B cell (primary cell): ENCODE data around the gene GOLGA1.

Experiments
- EZH2 ChIP-seq: IDR thresholded peaks from 2 replicates; pipeline ENCODE4 v1.6.1; 2012; ENCODE audit warnings: borderline replicate concordance, low read depth, mild to moderate bottlenecking, moderate library complexity, low read length; ENCODE audit not compliant: insufficient read depth, poor library complexity, severe bottlenecking
- TF ChIP-seq, protein P1 (sequence below): fragments of 200-600 bp; IDR thresholded peaks from one replicate; pipeline ENCODE4 v1.8.0; 2022; ENCODE audit warnings: antibody characterized with exemption, mild to moderate bottlenecking

DNA sequence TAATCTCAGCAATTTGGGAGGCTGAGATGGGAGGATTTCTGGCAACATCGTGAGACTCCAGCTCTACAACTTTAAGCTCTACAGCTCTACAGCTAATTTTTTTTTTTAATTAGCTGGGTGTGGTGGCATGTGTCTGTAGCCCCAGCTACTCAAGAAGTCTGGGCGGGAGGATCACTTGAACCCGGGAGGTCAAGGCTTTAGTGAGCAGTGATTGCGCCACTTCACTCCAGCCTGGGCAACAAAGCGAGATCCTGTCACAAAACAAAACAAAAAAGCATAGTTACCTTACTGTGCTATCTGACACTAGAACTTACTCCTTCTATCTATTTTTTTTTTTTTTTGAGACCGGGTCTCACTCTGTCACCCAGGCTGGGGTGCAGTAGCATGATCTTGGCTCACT lies 93.9 kb downstream of the GOLGA1 start:
- TF ChIP-seq, protein P1, sequence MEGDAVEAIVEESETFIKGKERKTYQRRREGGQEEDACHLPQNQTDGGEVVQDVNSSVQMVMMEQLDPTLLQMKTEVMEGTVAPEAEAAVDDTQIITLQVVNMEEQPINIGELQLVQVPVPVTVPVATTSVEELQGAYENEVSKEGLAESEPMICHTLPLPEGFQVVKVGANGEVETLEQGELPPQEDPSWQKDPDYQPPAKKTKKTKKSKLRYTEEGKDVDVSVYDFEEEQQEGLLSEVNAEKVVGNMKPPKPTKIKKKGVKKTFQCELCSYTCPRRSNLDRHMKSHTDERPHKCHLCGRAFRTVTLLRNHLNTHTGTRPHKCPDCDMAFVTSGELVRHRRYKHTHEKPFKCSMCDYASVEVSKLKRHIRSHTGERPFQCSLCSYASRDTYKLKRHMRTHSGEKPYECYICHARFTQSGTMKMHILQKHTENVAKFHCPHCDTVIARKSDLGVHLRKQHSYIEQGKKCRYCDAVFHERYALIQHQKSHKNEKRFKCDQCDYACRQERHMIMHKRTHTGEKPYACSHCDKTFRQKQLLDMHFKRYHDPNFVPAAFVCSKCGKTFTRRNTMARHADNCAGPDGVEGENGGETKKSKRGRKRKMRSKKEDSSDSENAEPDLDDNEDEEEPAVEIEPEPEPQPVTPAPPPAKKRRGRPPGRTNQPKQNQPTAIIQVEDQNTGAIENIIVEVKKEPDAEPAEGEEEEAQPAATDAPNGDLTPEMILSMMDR = no peak
- TF ChIP-seq EZH2 = no peak
